ENCODE results near the gene RAB11FIP5.

Gene RAB11FIP5

GRCh38 chr2:73028841-73029240, 83.9 kb downstream of the RAB11FIP5 start:
- TF ChIP-seq CTCF (conservative IDR thresholded peaks at IDR 0.05; ENCODE audit: low read depth, low read length), result no peak
- no peak for DNase-seq (ENCODE audit: low read depth)
- H3K4me3 ChIP-seq (ENCODE audit: low read length), result no peak overlapping the region

DNA sequence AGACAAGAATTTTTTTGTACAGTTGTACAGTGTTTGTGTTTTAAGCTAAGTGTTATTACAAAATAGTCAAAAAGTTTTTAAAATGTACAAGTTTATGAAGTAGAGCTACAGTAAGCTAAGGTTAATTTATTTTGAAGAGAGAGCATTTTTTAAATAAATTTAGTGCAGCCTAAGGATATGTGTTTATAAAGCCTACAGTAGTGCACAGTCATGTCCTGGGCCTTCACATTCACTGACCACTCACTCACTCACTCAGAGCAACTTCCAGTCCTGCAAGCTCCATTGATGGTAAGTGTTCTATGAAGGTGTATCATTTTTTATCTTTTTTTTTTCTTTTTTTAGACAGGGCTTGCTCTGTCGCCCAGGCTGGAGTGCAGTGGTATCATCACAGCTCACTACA, 85.4 kb downstream of the RAB11FIP5 start:
- no peak for DNase-seq (ENCODE audit: low read depth)
- TF ChIP-seq CTCF (conservative IDR thresholded peaks at IDR 0.05; ENCODE audit: low read depth, low read length), result no peak
- H3K4me3 ChIP-seq (ENCODE audit: low read length), result no peak overlapping the region

DNA sequence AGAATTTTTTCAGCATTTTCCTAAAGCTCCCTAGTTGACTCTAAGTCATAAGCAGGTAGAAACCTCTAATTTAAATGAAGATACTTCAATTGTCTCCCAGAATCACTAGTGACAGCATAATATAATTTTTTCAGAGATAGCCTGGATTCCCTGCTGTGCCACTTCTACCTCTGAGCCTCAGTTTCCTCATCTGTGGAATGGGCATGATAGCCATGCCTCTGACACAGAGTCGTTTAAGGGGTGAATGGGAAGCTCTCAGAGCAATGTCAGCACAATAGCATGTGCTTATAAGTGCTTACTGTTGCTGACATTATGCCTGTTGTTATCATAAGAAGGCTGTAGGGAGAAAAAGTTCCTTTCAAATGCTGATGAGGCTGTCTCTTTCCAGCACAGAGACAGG, 89.3 kb downstream of the RAB11FIP5 start:
- H3K4me3 ChIP-seq (ENCODE audit: low read length), result no peak overlapping the region
- no peak for TF ChIP-seq CTCF (conservative IDR thresholded peaks at IDR 0.05; ENCODE audit: low read depth, low read length)
- no peak for DNase-seq (ENCODE audit: low read depth)

Data from retinal pigment epithelial cell (primary cell).